Subcutaneous adipose tissue (tissue), 4 donors: ENCODE results near the gene SLC39A2. TPM values are rescaled to one million over a fixed set of nuclear protein-coding genes. Genes with fewer than 3 reads are reported as not detected.

Experiments
- CTCF ChIP-seq: fragments of 450-650 bp; IDR thresholded peaks from one replicate; pipeline ENCODE4 v1.5.1; 2016; ENCODE audit warnings: low read depth, mild to moderate bottlenecking, control low read depth, antibody characterized with exemption, moderate library complexity
- small RNA-seq: library from RNA; depleted of rRNA; stranded (forward); fragments of <200 nt; gene quantifications from one replicate; pipeline ENCODE3, GENCODE V24; 2016
- total RNA-seq, 4 donors: library from RNA; depleted of rRNA; stranded (reverse); fragments of >200 nt; gene quantifications; one replicate each; pipeline ENCODE4 v1.1.0, GENCODE V29; 2016

The SLC39A2 gene
- total RNA-seq, 4 donors from 2014 or later: not detected

DNA sequence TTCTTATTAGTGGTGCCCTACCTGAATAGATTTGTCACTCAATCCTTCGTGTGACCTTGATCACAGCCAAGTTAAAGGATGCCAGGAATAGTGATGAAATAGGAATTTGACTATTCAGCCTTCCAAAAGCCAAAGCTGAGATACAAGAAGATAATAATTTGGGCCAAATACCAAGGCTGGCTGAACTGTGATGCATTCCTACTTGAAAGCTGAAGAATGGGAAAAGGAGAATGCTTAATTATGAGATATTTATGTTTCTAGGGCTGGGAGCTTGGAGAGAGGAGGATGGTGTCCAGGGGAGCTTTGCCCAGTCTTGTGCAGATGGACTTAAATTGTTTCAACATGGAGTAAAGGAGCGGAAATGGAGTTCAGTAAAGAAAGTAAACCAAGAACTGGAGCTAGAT is 48.3 kb downstream of the SLC39A2 start:
- no peak for TF ChIP-seq CTCF

- no peak for TF ChIP-seq CTCF
These were observed 49.5 kb downstream of the SLC39A2 start for GRCh38 chr14:21048638-21049037.

GRCh38 chr14:21049271-21049673 is 50.2 kb downstream of the SLC39A2 start:
- TF ChIP-seq CTCF: no peak

- TF ChIP-seq CTCF: no peak
These were observed 51.5 kb downstream of the SLC39A2 start for GRCh38 chr14:21050597-21050996.

Small RNAs within 50 kb of the gene (small RNA-seq; reads per million reads assigned to genes)
- gene RN7SL189P: not detected

Other genes starting within 250 kb of the SLC39A2 start
- not detected for gene EDDM3B, start 230.9 kb upstream of the SLC39A2 start, total RNA-seq
- gene RNASE6, start 218.0 kb upstream of the SLC39A2 start, total RNA-seq: 100 to 1,000 TPM in 1 of 4 donors, 10 to 100 TPM in 3; 12.2 to 120 (median 66.5) TPM
- 1,000 to 10,000 TPM in 2 of 4 donors, 100 to 1,000 TPM in 2; 568 to 1,425 (median 983) TPM for gene RNASE1, start 196.4 kb upstream of the SLC39A2 start, total RNA-seq
- gene RNASE3, start 107.9 kb upstream of the SLC39A2 start, total RNA-seq: not detected
- 1 to 10 TPM; 1.1 to 9.0 (median 6.2) TPM for gene RNASE2, start 43.8 kb upstream of the SLC39A2 start, total RNA-seq
- 10 to 100 TPM; 66.9 to 85.8 (median 71.2) TPM for gene METTL17, start 9.3 kb upstream of the SLC39A2 start, total RNA-seq
- 100 to 1,000 TPM; 125 to 293 (median 215) TPM for gene NDRG2, start 25.8 kb downstream of the SLC39A2 start, total RNA-seq
- gene TPPP2, start 30.9 kb downstream of the SLC39A2 start, total RNA-seq: not detected
- not detected for gene RNASE13, start 35.5 kb downstream of the SLC39A2 start, total RNA-seq
- not detected for gene RNASE7, start 43.1 kb downstream of the SLC39A2 start, total RNA-seq
- not detected for gene RNASE8, start 58.5 kb downstream of the SLC39A2 start, total RNA-seq
- 100 to 1,000 TPM in 1 of 4 donors, 10 to 100 TPM in 3; 32.3 to 109 (median 46.9) TPM for gene ARHGEF40, start 71.0 kb downstream of the SLC39A2 start, total RNA-seq
- gene ZNF219, start 99.4 kb downstream of the SLC39A2 start, total RNA-seq: 10 to 100 TPM; 15.2 to 54.1 (median 38.4) TPM
- 1 to 10 TPM in 1 of 4 donors, under 1 TPM in 1, not detected in 2; 0.44 to 1.8 TPM for gene TMEM253, start 101.8 kb downstream of the SLC39A2 start, total RNA-seq
- gene OR5AU1, start 156.8 kb downstream of the SLC39A2 start, total RNA-seq: not detected